H1 (cell line): ENCODE results near the gene SBF2. TPM values are rescaled to one million over a fixed set of nuclear protein-coding genes. Genes with fewer than 3 reads are reported as not detected.

Experiments
- CTCF ChIA-PET: fragments of 300-600 bp; sonication (Branson Sonifier 250); formaldehyde crosslinking; loops from one replicate; lab custom pipeline; 2021; ENCODE audit not compliant: partially characterized antibody; lab: Charles Lee
- POLR2A ChIA-PET: fragments of 300-600 bp; sonication (Branson Sonifier 250); formaldehyde crosslinking; loops from one replicate; lab custom pipeline; 2021; ENCODE audit warnings: inconsistent platforms; ENCODE audit not compliant: partially characterized antibody; lab: Charles Lee
- DNase-seq, 2 experiments: peaks; one replicate each; pipeline versions ENCODE4 v3.0.0 to v3.0.0-alpha.2; 2010 to 2022; ENCODE audit warnings: low spot score in 2 of 2, low read depth in 1 of 2, mixed read lengths in 1 of 2
- FAIRE-seq: peaks from 2 replicates; lab custom pipeline; 2011; peaks lifted over from hg19 to GRCh38; lab: Jason Lieb, UNC
- H2AFZ ChIP-seq: 2 replicates; pipeline ENCODE4 v1.8.1; 2012; ENCODE audit warnings: low read length, inconsistent platforms
- H2AK5ac ChIP-seq: 2 replicates; pipeline ENCODE4 v1.6.1; 2013; ENCODE audit warnings: low read depth, low read length
- H2BK120ac ChIP-seq: replicated peaks from 2 replicates; pipeline ENCODE3; 2013; ENCODE audit warnings: low read depth, low read length, inconsistent platforms
- H2BK12ac ChIP-seq: 2 replicates; pipeline ENCODE4 v1.6.1; 2013; ENCODE audit warnings: low read depth, low read length
- H2BK15ac ChIP-seq: 2 replicates; pipeline ENCODE4 v1.6.1; 2013; ENCODE audit warnings: low read length
- H2BK20ac ChIP-seq: 2 replicates; pipeline ENCODE4 v1.6.1; 2013; ENCODE audit warnings: low read length
- H2BK5ac ChIP-seq: 2 replicates; pipeline ENCODE4 v1.6.1; 2013; ENCODE audit warnings: low read depth, low read length
- H3K14ac ChIP-seq: 2 replicates; pipeline ENCODE4 v1.6.1; 2013; ENCODE audit warnings: inconsistent platforms; ENCODE audit not compliant: insufficient read length
- H3K18ac ChIP-seq: 2 replicates; pipeline ENCODE4 v1.6.1; 2013; ENCODE audit warnings: low read length; ENCODE audit errors: extremely low read depth
- H3K23ac ChIP-seq: 2 replicates; pipeline ENCODE4 v1.6.1; 2013; ENCODE audit warnings: inconsistent platforms; ENCODE audit not compliant: insufficient read length
- H3K23me2 ChIP-seq: 2 replicates; pipeline ENCODE4 v1.6.1; 2013; ENCODE audit warnings: low read depth, low read length
- H3K27ac ChIP-seq: 2 replicates; pipeline ENCODE4 v1.6.1; 2011; ENCODE audit warnings: low read depth, low read length, inconsistent platforms
- H3K27me3 ChIP-seq, 4 experiments: replicated peaks in 1 of 4; 1 replicate in 1 of 4; 2 replicates in 3 of 4; pipeline versions ENCODE4 v1.6.1 to v1.8.1; 2011 to 2013; ENCODE audit warnings: low read length in 3 of 4, mild to moderate bottlenecking in 3 of 4, inconsistent platforms in 2 of 4, mixed read lengths in 2 of 4, moderate library complexity in 1 of 4; ENCODE audit not compliant: control insufficient read depth in 3 of 4, insufficient read depth in 3 of 4; ENCODE audit errors: extremely low read depth in 1 of 4
- H3K36me3 ChIP-seq, 4 experiments: 2 replicates each; pipeline versions ENCODE4 v1.6.1 to v1.8.1; 2011 to 2013; ENCODE audit warnings: mild to moderate bottlenecking in 4 of 4, low read length in 3 of 4, moderate library complexity in 2 of 4, control low read depth in 1 of 4, inconsistent platforms in 1 of 4; ENCODE audit not compliant: insufficient read depth in 4 of 4, control insufficient read depth in 2 of 4
- H3K4ac ChIP-seq: replicated peaks from 2 replicates; pipeline ENCODE3; 2013; ENCODE audit warnings: low read length, low read depth, mixed read lengths, inconsistent platforms; ENCODE audit not compliant: insufficient read length
- H3K4me1 ChIP-seq, 4 experiments: replicated peaks in 1 of 4; 1 replicate in 1 of 4; 2 replicates in 3 of 4; pipeline versions ENCODE4 v1.6.1 to v1.8.1; 2011 to 2013; ENCODE audit warnings: low read length in 3 of 4, inconsistent platforms in 2 of 4, mixed read lengths in 1 of 4; ENCODE audit not compliant: insufficient read depth in 4 of 4, control insufficient read depth in 3 of 4
- H3K4me2 ChIP-seq, 2 experiments: 2 replicates each; pipeline versions ENCODE4 v1.6.1 to v1.8.1; 2011 to 2013; ENCODE audit warnings: low read depth in 2 of 2, low read length in 2 of 2, control low read depth in 1 of 2, inconsistent platforms in 1 of 2, mild to moderate bottlenecking in 1 of 2; ENCODE audit not compliant: insufficient read depth in 1 of 2
- H3K4me3 ChIP-seq, 4 experiments: fragments of 200-600, 300-600 bp in 1 of 4; sonication (generic), shearing (Covaris generic), sonication (Bioruptor Twin) in 1 of 4; 2 replicates each; pipeline versions ENCODE4 v1.5.1 to v1.8.1; 2011 to 2016; ENCODE audit warnings: low read length in 4 of 4, low read depth in 3 of 4, control low read depth in 2 of 4, inconsistent platforms in 2 of 4, mild to moderate bottlenecking in 2 of 4, mixed read lengths in 1 of 4, moderate library complexity in 1 of 4; ENCODE audit not compliant: insufficient read depth in 2 of 4; ENCODE audit errors: extremely low read depth in 1 of 4
- H3K56ac ChIP-seq: replicated peaks from 2 replicates; pipeline ENCODE3; 2013; ENCODE audit warnings: low read depth, mild to moderate bottlenecking, mixed read lengths, low read length, inconsistent platforms; ENCODE audit not compliant: insufficient read length
- H3K79me1 ChIP-seq: 2 replicates; pipeline ENCODE4 v1.6.1; 2013; ENCODE audit warnings: low read depth, low read length, control low read depth
- H3K79me2 ChIP-seq, 2 experiments: 2 replicates each; pipeline versions ENCODE4 v1.6.1 to v1.8.1; 2012 to 2013; ENCODE audit warnings: low read length in 2 of 2, mild to moderate bottlenecking in 2 of 2, inconsistent platforms in 1 of 2; ENCODE audit not compliant: insufficient read depth in 2 of 2, control insufficient read depth in 1 of 2
- H3K9ac ChIP-seq, 4 experiments: replicated peaks in 1 of 4; 1 replicate in 1 of 4; 2 replicates in 3 of 4; pipeline versions ENCODE4 v1.6.1 to v1.8.1; 2011 to 2013; ENCODE audit warnings: low read depth in 3 of 4, low read length in 3 of 4, control low read depth in 2 of 4, mild to moderate bottlenecking in 2 of 4, moderate library complexity in 2 of 4, inconsistent platforms in 1 of 4; ENCODE audit errors: extremely low read depth in 1 of 4
- H3K9me3 ChIP-seq, 2 experiments: 2 replicates each; pipeline versions ENCODE4 v1.6.1 to v1.8.1; 2012 to 2013; ENCODE audit warnings: mild to moderate bottlenecking in 2 of 2, moderate library complexity in 2 of 2, control low read depth in 1 of 2, inconsistent platforms in 1 of 2, low read depth in 1 of 2, low read length in 1 of 2, mixed read lengths in 1 of 2; ENCODE audit not compliant: insufficient read depth in 2 of 2
- H4K20me1 ChIP-seq, 2 experiments: replicated peaks in 1 of 2; 2 replicates each; pipeline versions ENCODE3 to v1.8.1; 2011 to 2013; ENCODE audit warnings: inconsistent platforms in 2 of 2, low read length in 2 of 2, mild to moderate bottlenecking in 1 of 2; ENCODE audit not compliant: insufficient read depth in 2 of 2, control insufficient read depth in 1 of 2
- H4K5ac ChIP-seq: 2 replicates; pipeline ENCODE4 v1.6.1; 2013; ENCODE audit warnings: low read length, low read depth, mixed read lengths, inconsistent platforms; ENCODE audit not compliant: insufficient read length
- H4K8ac ChIP-seq: 2 replicates; pipeline ENCODE4 v1.8.0; 2013; ENCODE audit warnings: mild to moderate bottlenecking, moderate library complexity, low read length, inconsistent platforms; ENCODE audit not compliant: insufficient read depth; ENCODE audit errors: extremely low read depth
- H4K91ac ChIP-seq: replicated peaks from 2 replicates; pipeline ENCODE3; 2013; ENCODE audit warnings: low read length, mixed read lengths, inconsistent platforms; ENCODE audit not compliant: insufficient read length
- EGR1 ChIP-seq: IDR thresholded peaks from 2 replicates; pipeline ENCODE4 v1.6.1; 2011; ENCODE audit warnings: low read depth, low read length, borderline replicate concordance
- GTF2F1 ChIP-seq: IDR thresholded peaks from 2 replicates; pipeline ENCODE4 v1.6.1; 2012; ENCODE audit warnings: low read depth, low read length, improper control_type of control experiment, borderline replicate concordance
- KDM5A ChIP-seq: fragments of 200-600 bp; IDR thresholded peaks from 2 replicates; pipeline ENCODE4 v1.7.1; 2012; ENCODE audit warnings: mild to moderate bottlenecking, low read length, inconsistent platforms, mixed read lengths
- PHF8 ChIP-seq: fragments of 200-600 bp; sonication (generic); conservative IDR thresholded peaks from 2 replicates; pipeline ENCODE4 v1.7.1; 2012; ENCODE audit warnings: low read depth, mild to moderate bottlenecking, inconsistent platforms, low read length, moderate library complexity
- POLR2A ChIP-seq, 2 experiments: IDR thresholded peaks; 1 replicate in 1 of 2; 2 replicates in 1 of 2; pipeline ENCODE4 v1.6.1; 2011; ENCODE audit warnings: low read depth in 2 of 2, low read length in 2 of 2, mild to moderate bottlenecking in 2 of 2; ENCODE audit errors: control extremely low read depth in 1 of 2
- SIX5 ChIP-seq: IDR thresholded peaks from 2 replicates; pipeline ENCODE4 v1.6.1; 2011; ENCODE audit warnings: mild to moderate bottlenecking, low read depth, low read length
- SP1 ChIP-seq: IDR thresholded peaks from 2 replicates; pipeline ENCODE4 v1.6.1; 2011; ENCODE audit warnings: low read depth, low read length
- SRF ChIP-seq: IDR thresholded peaks from 2 replicates; pipeline ENCODE4 v1.6.1; 2011; ENCODE audit warnings: mild to moderate bottlenecking, low read depth, low read length, moderate library complexity
- YY1 ChIP-seq: IDR thresholded peaks from 2 replicates; pipeline ENCODE4 v1.6.1; 2011; ENCODE audit warnings: low read depth, mild to moderate bottlenecking, low read length
- WGBS, 2 experiments: shearing (Covaris generic) in 1 of 2; methylation state at CpG; one replicate each; pipeline versions ENCODE4 v1.1.6 to v1.1.7; 2013 to 2015; ENCODE audit warnings: low lambda C conversion rate in 2 of 2, mixed read lengths in 2 of 2, inconsistent platforms in 1 of 2, low coverage in 1 of 2, missing lambda C conversion rate in 1 of 2; ENCODE audit not compliant: insufficient replicate concordance in 2 of 2, insufficient coverage in 1 of 2, insufficient read length in 1 of 2; ENCODE audit errors: extremely low coverage in 1 of 2, missing lambda C conversion rate in 1 of 2; 5-methylcytosine and 5-hydroxymethylcytosine counted together
- polyA plus RNA-seq, 7 experiments: library from polyadenylated mRNA; depleted of rRNA in 3 of 7; stranded (reverse) in 5 of 7; unstranded in 2 of 7; fragments of >200 nt in 5 of 7; fragments of 200-250 nt in 2 of 7; gene quantifications; 1 replicate in 5 of 7; 2 replicates in 1 of 7; 4 replicates in 1 of 7; pipeline versions ENCODE4 v1.2.1 to v1.2.3, GENCODE V29; 2011 to 2013; ENCODE audit warnings: missing spikeins in 2 of 7, mixed read lengths in 2 of 7
- total RNA-seq: library from RNA; stranded (reverse); fragmentation: NEBNext Ultra II Directional; extraction: Animal tissue kit (Norgen Biotek cat#: 25700); gene quantifications from 2 replicates; pipeline ENCODE4 v1.2.1, GENCODE V29; 2021
- TF ChIP-seq, protein P1 (sequence below), 3 experiments: IDR thresholded peaks; 1 replicate in 2 of 3; 2 replicates in 1 of 3; pipeline versions ENCODE4 v1.5.1 to v1.6.1; 2011; ENCODE audit warnings: low read length in 3 of 3, mild to moderate bottlenecking in 3 of 3, inconsistent platforms in 2 of 3, low read depth in 1 of 3, moderate library complexity in 1 of 3; ENCODE audit not compliant: insufficient read depth in 1 of 3; ENCODE audit errors: control extremely low read depth in 1 of 3

Gene SBF2
- total and polyA plus RNA-seq, 2 of the 8 experiments (the other 6 are each of a cell fraction or from before 2014, with no cell fraction given): 36.7 to 50.5 TPM

GRCh38 chr11:10075141-10075540, 218.9 kb downstream of the SBF2 start:
- no peak overlapping the region for H3K27ac ChIP-seq
- no peak overlapping the region for H3K14ac ChIP-seq
- H3K4me2 ChIP-seq: no peak overlapping the region
- H4K8ac ChIP-seq: no peak overlapping the region
- no peak overlapping the region for H2AK5ac ChIP-seq
- H2BK20ac ChIP-seq: no peak overlapping the region
- H3K4ac ChIP-seq: no peak overlapping the region
- no peak overlapping the region for H4K91ac ChIP-seq
- peaks cover 0 to 6% of the 10 kb centered on the region in 2 experiments; a peak in 2 of 4 replicates for H3K79me2 ChIP-seq
- H3K36me3 ChIP-seq: no peaks in the 10 kb centered on the region
- no peak overlapping the region for H2AFZ ChIP-seq
- H3K23ac ChIP-seq: no peak overlapping the region
- CTCF ChIA-PET: no interaction called here
- H4K20me1 ChIP-seq: no peaks in the 10 kb centered on the region
- FAIRE-seq (no peak), DNase-seq (no peak)
- no peak overlapping the region for H2BK120ac ChIP-seq
- H3K4me3 ChIP-seq: no peak overlapping the region
- no peak overlapping the region for H2BK5ac ChIP-seq
- H4K5ac ChIP-seq: no peak overlapping the region
- H3K9me3 ChIP-seq: no peaks in the 10 kb centered on the region
- 87% methylated on average over 2 of the region's 2 CpGs; no CpG with 5 or more reads in 1 of the 2 experiments for WGBS, 2 experiments
- H3K9ac ChIP-seq: no peak overlapping the region
- TF ChIP-seq EGR1 (no peak), SP1 (no peak), SIX5 (no peak), YY1 (no peak), POLR2A (IDR thresholded peaks at IDR 0.05; ENCODE audit: control extremely low read depth in 1 of 2, low read depth in 2 of 2, low read length in 2 of 2) (no peak), GTF2F1 (no peak), PHF8 (no peak), SRF (no peak), KDM5A (no peak)
- TF ChIP-seq, protein P1, sequence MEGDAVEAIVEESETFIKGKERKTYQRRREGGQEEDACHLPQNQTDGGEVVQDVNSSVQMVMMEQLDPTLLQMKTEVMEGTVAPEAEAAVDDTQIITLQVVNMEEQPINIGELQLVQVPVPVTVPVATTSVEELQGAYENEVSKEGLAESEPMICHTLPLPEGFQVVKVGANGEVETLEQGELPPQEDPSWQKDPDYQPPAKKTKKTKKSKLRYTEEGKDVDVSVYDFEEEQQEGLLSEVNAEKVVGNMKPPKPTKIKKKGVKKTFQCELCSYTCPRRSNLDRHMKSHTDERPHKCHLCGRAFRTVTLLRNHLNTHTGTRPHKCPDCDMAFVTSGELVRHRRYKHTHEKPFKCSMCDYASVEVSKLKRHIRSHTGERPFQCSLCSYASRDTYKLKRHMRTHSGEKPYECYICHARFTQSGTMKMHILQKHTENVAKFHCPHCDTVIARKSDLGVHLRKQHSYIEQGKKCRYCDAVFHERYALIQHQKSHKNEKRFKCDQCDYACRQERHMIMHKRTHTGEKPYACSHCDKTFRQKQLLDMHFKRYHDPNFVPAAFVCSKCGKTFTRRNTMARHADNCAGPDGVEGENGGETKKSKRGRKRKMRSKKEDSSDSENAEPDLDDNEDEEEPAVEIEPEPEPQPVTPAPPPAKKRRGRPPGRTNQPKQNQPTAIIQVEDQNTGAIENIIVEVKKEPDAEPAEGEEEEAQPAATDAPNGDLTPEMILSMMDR (IDR thresholded peaks at IDR 0.05; ENCODE audit: control extremely low read depth in 1 of 3, insufficient read depth in 1 of 3, low read depth in 1 of 3, low read length in 3 of 3): no peak
- H2BK12ac ChIP-seq: no peak overlapping the region
- POLR2A ChIA-PET: interaction anchor here (3.2 kb wide), 1 partner anchor 229 kb away, joined by 13 read pairs; the partner anchor contains the start of gene ADM
- no peak overlapping the region for H3K56ac ChIP-seq
- H2BK15ac ChIP-seq: no peak overlapping the region
- H3K4me1 ChIP-seq: peaks cover 0 to 4% (median 0%) of the 10 kb centered on the region in 4 experiments; a peak in 4 of 7 replicates
- no peaks in the 10 kb centered on the region for H3K79me1 ChIP-seq
- no peaks in the 10 kb centered on the region for H3K27me3 ChIP-seq
- no peak overlapping the region for H3K18ac ChIP-seq
- H3K23me2 ChIP-seq: no peaks in the 10 kb centered on the region
